ENCODE data around the gene SOWAHC.
"Not testable (repeated sequence)": the region's sequence is repeated elsewhere in the genome, so short reads cannot be mapped to it uniquely, and the experiment has no call there.

Gene SOWAHC

GRCh38 chr2:109609352-109610024, 4.7 kb upstream of the SOWAHC start:
- peaks cover 85% of the 10 kb centered on the region for H3K27me3 Mint-ChIP-seq
- H3K4me1 Mint-ChIP-seq = peaks cover 15% of the 10 kb centered on the region
- DNase-seq = no peak
- H3K27ac Mint-ChIP-seq = no peak overlapping the region
- no peaks in the 10 kb centered on the region for H3K9me3 Mint-ChIP-seq
- ATAC-seq = no peak
- H3K4me3 Mint-ChIP-seq = peak overlapping the region; percentile 22 to 44

- Mint-ChIP-seq H3K27me3 (peaks cover 88% of the 10 kb centered on the region), H3K4me3 (no peak overlapping the region), H3K4me1 (peaks cover 23% of the 10 kb centered on the region), H3K27ac (no peak overlapping the region), H3K9me3 (no peaks in the 10 kb centered on the region)
- DNase-seq = no peak
- no peak for ATAC-seq
These were observed 2.6 kb upstream of the SOWAHC start for GRCh38 chr2:109611467-109612095.

- DNase-seq (no peak), ATAC-seq (no peak)
- Mint-ChIP-seq H3K27me3 (peaks cover 82% of the 10 kb centered on the region), H3K9me3 (no peaks in the 10 kb centered on the region), H3K4me3 (peak overlapping the region; percentile 92 to 95), H3K27ac (no peak overlapping the region), H3K4me1 (peaks cover 23% of the 10 kb centered on the region)
These were observed 863 bp upstream of the SOWAHC start for GRCh38 chr2:109613081-109613921.

GRCh38 chr2:109614715-109615636, 812 bp downstream of the SOWAHC start:
- DNase-seq = peak; percentile 9 to 20
- H3K4me3 Mint-ChIP-seq = peak overlapping the region; percentile 15 to 57
- peaks cover 15% of the 10 kb centered on the region for H3K4me1 Mint-ChIP-seq
- peaks cover 73% of the 10 kb centered on the region for H3K27me3 Mint-ChIP-seq
- no peak overlapping the region for H3K27ac Mint-ChIP-seq
- H3K9me3 Mint-ChIP-seq = no peaks in the 10 kb centered on the region
- no peak for ATAC-seq

- Mint-ChIP-seq H3K27me3 (peaks cover 66% of the 10 kb centered on the region), H3K4me1 (peaks cover 15% of the 10 kb centered on the region), H3K4me3 (peak overlapping the region; percentile 25 to 57), H3K27ac (no peak overlapping the region), H3K9me3 (no peaks in the 10 kb centered on the region)
- ATAC-seq (no peak), DNase-seq (no peak)
These were observed 1.5 kb downstream of the SOWAHC start for GRCh38 chr2:109615637-109616144.

- peaks cover 65% of the 10 kb centered on the region for H3K27me3 Mint-ChIP-seq
- no peak overlapping the region for H3K4me3 Mint-ChIP-seq
- no peaks in the 10 kb centered on the region for H3K9me3 Mint-ChIP-seq
- H3K4me1 Mint-ChIP-seq = peaks cover 15% of the 10 kb centered on the region
- ATAC-seq (no peak), DNase-seq (no peak)
- H3K27ac Mint-ChIP-seq = no peak overlapping the region
These were observed 2.0 kb downstream of the SOWAHC start for GRCh38 chr2:109616184-109616583.

- Mint-ChIP-seq H3K27ac (no peak overlapping the region), H3K9me3 (no peaks in the 10 kb centered on the region), H3K4me1 (peaks cover 7% of the 10 kb centered on the region), H3K4me3 (no peak overlapping the region), H3K27me3 (peaks cover 64% of the 10 kb centered on the region)
- ATAC-seq (no peak), DNase-seq (no peak)
These were observed 5.0 kb downstream of the SOWAHC start for GRCh38 chr2:109619032-109619615.

- ATAC-seq = no peak
- Mint-ChIP-seq H3K27ac (peak overlapping the region in 1 of 2 donors; percentile 5), H3K27me3 (peaks cover 45% of the 10 kb centered on the region), H3K4me3 (no peak overlapping the region), H3K4me1 (no peaks in the 10 kb centered on the region), H3K9me3 (no peaks in the 10 kb centered on the region)
- no peak for DNase-seq
These were observed 9.1 kb downstream of the SOWAHC start for GRCh38 chr2:109623297-109623696.

GRCh38 chr2:109623923-109624322, 9.8 kb downstream of the SOWAHC start:
- no peak overlapping the region for H3K4me3 Mint-ChIP-seq
- H3K27me3 Mint-ChIP-seq = peaks cover 40% of the 10 kb centered on the region
- ATAC-seq (no peak), DNase-seq (no peak)
- H3K27ac Mint-ChIP-seq = no peak overlapping the region
- no peaks in the 10 kb centered on the region for H3K9me3 Mint-ChIP-seq
- no peaks in the 10 kb centered on the region for H3K4me1 Mint-ChIP-seq

- Mint-ChIP-seq H3K9me3 (no peaks in the 10 kb centered on the region), H3K4me1 (no peaks in the 10 kb centered on the region), H3K4me3 (no peak overlapping the region), H3K27ac (no peak overlapping the region), H3K27me3 (peaks cover 37% of the 10 kb centered on the region)
- ATAC-seq (no peak), DNase-seq (no peak)
These were observed 10.2 kb downstream of the SOWAHC start for GRCh38 chr2:109624339-109624738.

- not testable (repeated sequence) for H3K27ac Mint-ChIP-seq, H3K4me3 Mint-ChIP-seq
- peaks cover 13% of the 10 kb centered on the region for H3K27me3 Mint-ChIP-seq
These were observed 14.2 kb downstream of the SOWAHC start for GRCh38 chr2:109628321-109628720.

GRCh38 chr2:109629867-109630266, 15.7 kb downstream of the SOWAHC start:
- Mint-ChIP-seq H3K27ac (no peak overlapping the region), H3K4me1 (no peaks in the 10 kb centered on the region), H3K27me3 (no peaks in the 10 kb centered on the region), H3K4me3 (no peak overlapping the region), H3K9me3 (no peaks in the 10 kb centered on the region)
- ATAC-seq (no peak), DNase-seq (no peak)

More at GRCh38 chr2:109628321-109628720, 14.2 kb downstream of the SOWAHC start:
- DNase-seq, ATAC-seq, H3K4me1 Mint-ChIP-seq, H3K9me3 Mint-ChIP-seq: not testable (repeated sequence)

GRCh38 chr2:109630441-109631430, 16.6 kb downstream of the SOWAHC start:
- no peak overlapping the region for H3K4me3 Mint-ChIP-seq
- no peaks in the 10 kb centered on the region for H3K4me1 Mint-ChIP-seq
- no peak overlapping the region for H3K27ac Mint-ChIP-seq
- no peaks in the 10 kb centered on the region for H3K9me3 Mint-ChIP-seq
- no peak for ATAC-seq
- no peak for DNase-seq
- H3K27me3 Mint-ChIP-seq = no peaks in the 10 kb centered on the region

- Mint-ChIP-seq H3K27ac (no peak overlapping the region), H3K4me1 (no peaks in the 10 kb centered on the region), H3K27me3 (no peaks in the 10 kb centered on the region), H3K4me3 (no peak overlapping the region), H3K9me3 (no peaks in the 10 kb centered on the region)
- no peak for DNase-seq
- ATAC-seq = no peak
These were observed 17.6 kb downstream of the SOWAHC start for GRCh38 chr2:109631741-109632140.

All from stimulated activated naive CD8-positive, alpha-beta T cell treated with anti-CD3 and anti-CD28 coated beads, Interleukin-15, amount 100 ng/mL, for 72 hours (primary cell).